Thyroid gland (tissue), 4 donors: ENCODE data around the gene SHC4.

Experiments used
- POLR2A ChIP-seq, 2 donors: fragments of 450-650 bp; IDR thresholded peaks; one replicate each; pipeline ENCODE4 v1.6.1; 2017; ENCODE audit warnings: antibody characterized with exemption in 2 of 2, mild to moderate bottlenecking in 2 of 2, moderate library complexity in 1 of 2
- TF ChIP-seq, protein P1 (sequence below), 6 experiments: fragments of 200-600 bp in 3 of 6; fragments of 450-650 bp in 3 of 6; sonication (generic) in 3 of 6; IDR thresholded peaks; one replicate each; pipeline ENCODE4 v1.5.1; 2016 to 2019; ENCODE audit warnings: antibody characterized with exemption in 6 of 6, mild to moderate bottlenecking in 2 of 6, inconsistent platforms in 1 of 6, moderate library complexity in 1 of 6

DNA sequence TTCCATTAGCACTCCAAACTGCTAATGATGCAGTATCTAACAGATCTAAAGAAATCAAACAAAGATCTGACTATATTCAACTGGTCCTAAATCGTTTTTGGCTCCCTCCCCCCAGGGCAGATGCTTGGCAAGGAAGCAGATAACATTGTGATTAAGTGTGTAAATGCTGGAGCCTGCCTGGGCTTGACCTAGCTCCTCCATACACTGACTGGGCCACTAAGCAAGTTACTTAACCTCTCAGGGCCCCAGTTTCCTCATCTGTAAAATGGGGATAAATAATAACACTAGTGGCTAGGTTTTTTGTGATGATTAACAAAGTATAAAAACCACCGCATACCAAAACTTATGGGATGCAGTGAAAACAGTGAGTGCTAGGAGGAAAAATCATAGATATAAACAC, 76.6 kb downstream of the SHC4 start:
- TF ChIP-seq, protein P1, sequence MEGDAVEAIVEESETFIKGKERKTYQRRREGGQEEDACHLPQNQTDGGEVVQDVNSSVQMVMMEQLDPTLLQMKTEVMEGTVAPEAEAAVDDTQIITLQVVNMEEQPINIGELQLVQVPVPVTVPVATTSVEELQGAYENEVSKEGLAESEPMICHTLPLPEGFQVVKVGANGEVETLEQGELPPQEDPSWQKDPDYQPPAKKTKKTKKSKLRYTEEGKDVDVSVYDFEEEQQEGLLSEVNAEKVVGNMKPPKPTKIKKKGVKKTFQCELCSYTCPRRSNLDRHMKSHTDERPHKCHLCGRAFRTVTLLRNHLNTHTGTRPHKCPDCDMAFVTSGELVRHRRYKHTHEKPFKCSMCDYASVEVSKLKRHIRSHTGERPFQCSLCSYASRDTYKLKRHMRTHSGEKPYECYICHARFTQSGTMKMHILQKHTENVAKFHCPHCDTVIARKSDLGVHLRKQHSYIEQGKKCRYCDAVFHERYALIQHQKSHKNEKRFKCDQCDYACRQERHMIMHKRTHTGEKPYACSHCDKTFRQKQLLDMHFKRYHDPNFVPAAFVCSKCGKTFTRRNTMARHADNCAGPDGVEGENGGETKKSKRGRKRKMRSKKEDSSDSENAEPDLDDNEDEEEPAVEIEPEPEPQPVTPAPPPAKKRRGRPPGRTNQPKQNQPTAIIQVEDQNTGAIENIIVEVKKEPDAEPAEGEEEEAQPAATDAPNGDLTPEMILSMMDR (IDR thresholded peaks at IDR 0.05), result no peak
- TF ChIP-seq POLR2A (IDR thresholded peaks at IDR 0.05), result no peak
